Duodenal mucosa (tissue), 2 donors: ENCODE measurements around the gene COLEC12.

Experiments
- H3K27ac ChIP-seq: one replicate; pipeline ENCODE4 v1.7.0; 2013; ENCODE audit warnings: low read depth, low read length
- H3K27me3 ChIP-seq, 2 donors: one replicate each; pipeline ENCODE4 v1.7.0; 2013; ENCODE audit warnings: low read length in 2 of 2, control low read depth in 1 of 2; ENCODE audit not compliant: insufficient read depth in 2 of 2, control insufficient read depth in 1 of 2
- H3K36me3 ChIP-seq, 2 donors: one replicate each; pipeline ENCODE4 v1.7.0; 2013; ENCODE audit warnings: low read length in 2 of 2, control low read depth in 1 of 2; ENCODE audit not compliant: insufficient read depth in 2 of 2, control insufficient read depth in 1 of 2
- H3K4me1 ChIP-seq, 2 donors: one replicate each; pipeline ENCODE4 v1.7.0; 2013; ENCODE audit warnings: low read length in 2 of 2, control low read depth in 1 of 2; ENCODE audit not compliant: insufficient read depth in 2 of 2, control insufficient read depth in 1 of 2
- H3K4me3 ChIP-seq, 2 donors: one replicate each; pipeline ENCODE4 v1.7.0; 2013; ENCODE audit warnings: low read length in 2 of 2, low read depth in 1 of 2
- H3K9ac ChIP-seq, 2 donors: one replicate each; pipeline ENCODE4 v1.7.0; 2013; ENCODE audit warnings: low read length in 2 of 2, low read depth in 1 of 2
- H3K9me3 ChIP-seq, 2 donors: one replicate each; pipeline ENCODE4 v1.7.0; 2013; ENCODE audit warnings: low read length in 2 of 2, control low read depth in 1 of 2; ENCODE audit not compliant: control insufficient read depth in 1 of 2

Gene COLEC12

DNA sequence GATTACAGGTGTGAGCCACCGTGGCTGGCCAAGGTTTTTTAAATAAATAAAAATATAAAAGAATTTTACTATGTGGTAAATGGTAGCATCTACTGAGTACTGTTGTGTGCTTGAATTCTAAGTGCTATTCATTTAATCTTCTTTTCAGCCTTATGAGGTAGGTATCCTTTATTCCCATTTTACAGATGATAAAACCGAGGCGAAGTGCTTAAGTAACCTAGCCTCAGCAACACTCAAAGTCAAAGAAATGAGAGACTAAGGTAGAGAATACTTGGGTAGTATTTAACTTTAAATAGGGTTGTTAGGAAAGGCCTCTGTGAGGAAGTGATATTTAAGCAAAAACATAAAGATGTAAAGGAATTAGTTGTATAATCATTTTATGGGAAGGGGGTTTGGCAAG is 227.0 kb downstream of the COLEC12 start:
- H3K36me3 ChIP-seq: no peaks in the 10 kb centered on the region

GRCh38 chr18:272650-273049 is 227.9 kb downstream of the COLEC12 start:
- Histone ChIP-seq H3K9me3 (no peaks in the 10 kb centered on the region), H3K36me3 (no peaks in the 10 kb centered on the region), H3K27me3 (no peaks in the 10 kb centered on the region), H3K4me3 (no peak overlapping the region), H3K9ac (no peak overlapping the region), H3K4me1 (peaks cover 4 to 8% of the 10 kb centered on the region in 2 donors), H3K27ac (no peak overlapping the region)

More for the DNA sequence above, 227.0 kb downstream of the COLEC12 start:
- Histone ChIP-seq H3K9ac (no peak overlapping the region), H3K4me1 (peaks cover 4 to 7% of the 10 kb centered on the region in 2 donors), H3K27ac (no peak overlapping the region), H3K27me3 (no peaks in the 10 kb centered on the region), H3K4me3 (no peak overlapping the region), H3K9me3 (no peaks in the 10 kb centered on the region)

DNA sequence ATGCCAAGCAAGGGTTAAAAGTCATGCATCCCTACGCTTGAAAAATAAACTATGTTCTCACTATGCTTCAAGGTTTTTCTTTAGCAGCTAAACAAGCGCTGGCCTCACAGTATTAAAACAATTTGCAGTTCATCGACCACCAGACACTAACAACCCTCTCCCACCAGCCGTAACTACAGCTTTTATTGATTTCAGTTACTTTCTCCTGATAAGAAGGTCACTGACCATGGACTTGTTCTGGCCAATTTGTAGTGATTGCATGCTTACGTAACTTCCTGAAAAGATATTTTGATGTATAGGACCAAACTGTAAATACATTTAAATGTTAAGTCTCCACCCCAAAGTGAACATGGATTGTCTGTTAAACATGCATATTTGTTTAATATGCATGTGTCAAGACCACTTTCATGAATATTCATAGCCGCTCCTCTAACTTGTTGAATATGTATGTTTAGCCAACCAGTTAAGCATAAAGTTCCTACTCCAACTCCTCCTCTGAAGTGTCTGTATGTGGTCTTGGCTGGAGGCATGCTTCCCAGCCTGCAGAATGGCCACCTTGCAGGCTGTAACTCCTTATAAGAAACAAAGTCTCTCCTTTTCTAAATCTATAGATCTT is 230.9 kb downstream of the COLEC12 start:
- no peaks in the 10 kb centered on the region for H3K27me3 ChIP-seq
- peak overlapping the region; percentile 96 to 97 for H3K4me3 ChIP-seq
- no peak overlapping the region for H3K27ac ChIP-seq
- H3K36me3 ChIP-seq: peaks cover 1 to 3% of the 10 kb centered on the region in 2 donors
- H3K9ac ChIP-seq: no peak overlapping the region
- H3K4me1 ChIP-seq: peaks cover 8 to 14% of the 10 kb centered on the region in 2 donors
- no peaks in the 10 kb centered on the region for H3K9me3 ChIP-seq

DNA sequence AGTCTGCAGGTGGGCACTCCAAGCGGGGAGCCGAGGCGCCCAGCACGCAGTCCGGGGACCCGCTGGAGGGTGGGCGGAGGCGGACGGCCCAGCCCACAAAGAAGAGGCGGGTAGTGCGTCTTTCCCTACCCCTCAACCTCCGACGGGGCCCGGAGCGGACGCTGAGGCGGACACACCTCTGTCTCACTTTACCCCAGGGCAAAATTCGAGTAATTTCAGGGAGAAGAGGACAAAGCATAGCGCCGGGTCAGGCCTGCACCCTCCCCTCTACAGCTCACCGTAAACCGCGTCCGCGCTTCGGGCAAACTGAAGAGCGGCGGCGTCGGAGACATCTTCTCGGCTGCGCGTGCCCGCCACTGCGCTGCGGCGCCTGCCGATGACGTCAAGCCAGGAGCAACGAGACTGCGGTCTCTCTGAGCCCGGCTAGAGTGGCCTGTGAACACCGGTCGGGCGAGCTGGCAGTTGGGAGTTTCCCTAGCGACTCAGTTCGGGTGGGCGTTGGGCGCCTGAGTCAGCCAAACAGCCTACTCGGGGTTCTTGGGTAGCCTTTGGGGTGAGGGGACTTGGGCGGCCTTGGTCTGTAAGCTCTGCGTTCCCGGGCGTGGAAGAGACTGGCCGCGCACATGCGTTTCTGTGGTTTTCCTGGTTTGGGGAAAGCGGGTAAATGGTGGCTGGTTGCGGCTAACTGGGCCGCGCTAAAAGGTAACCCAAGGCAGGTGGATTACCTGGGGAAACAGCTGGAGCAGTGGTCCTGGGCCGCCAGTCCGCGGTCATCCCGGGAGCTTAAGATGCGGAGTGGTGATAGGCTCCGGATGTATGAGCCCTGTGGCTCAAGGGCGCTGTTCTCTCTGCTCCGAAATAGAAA is 232.6 kb downstream of the COLEC12 start, which contains the start of gene THOC1:
TSS of gene THOC1 (minus strand) at position 360 of the 865 bp plus-strand sequence. CDS start at position 332, 28 bp downstream.
- H3K27me3 ChIP-seq: no peaks in the 10 kb centered on the region
- peak within 1 kb of the TSS; percentile 96 to 97 for H3K4me3 ChIP-seq
- H3K4me1 ChIP-seq: peaks cover 8 to 14% of the 10 kb centered on the region in 2 donors
- peak within 1 kb of the TSS; percentile 93 to 95 for H3K9ac ChIP-seq
- no peaks in the 10 kb centered on the region for H3K9me3 ChIP-seq
- H3K36me3 ChIP-seq: peaks cover 7 to 15% of the 10 kb centered on the region in 2 donors
- peak within 1 kb of the TSS; percentile 86 for H3K27ac ChIP-seq

- peak overlapping the region; percentile 96 to 97 for H3K4me3 ChIP-seq
- peaks cover 8 to 14% of the 10 kb centered on the region in 2 donors for H3K4me1 ChIP-seq
- no peaks in the 10 kb centered on the region for H3K9me3 ChIP-seq
- H3K36me3 ChIP-seq: peaks cover 7 to 15% of the 10 kb centered on the region in 2 donors
- peak overlapping the region; percentile 86 for H3K27ac ChIP-seq
- H3K9ac ChIP-seq: peak overlapping the region; percentile 93 to 95
- no peaks in the 10 kb centered on the region for H3K27me3 ChIP-seq
Measured at GRCh38 chr18:267380-267687, 233.2 kb downstream of the COLEC12 start.
